HCT116 (cell line): ENCODE measurements around the gene ELP1. TPM values are rescaled to one million over a fixed set of nuclear protein-coding genes. Genes with fewer than 3 reads are reported as not detected.

Source experiments
- ATAC-seq: fragments of 200-7000 bp; cut with Tn5 transposase; 2 replicates; pipeline ENCODE4 v1.9.1; 2020; ENCODE audit warnings: mild to moderate bottlenecking, moderate library complexity
- BruUV-seq: library from RNA; stranded (reverse); fragments of 400-500 nt; replicated peaks from 2 replicates; lab custom pipeline; 2021; lab: Mats Ljungman, UMichigan
- CTCF ChIA-PET: fragments of 300-600 bp; sonication (Branson Sonifier 250); formaldehyde crosslinking; loops from one replicate; lab custom pipeline; 2021; ENCODE audit warnings: antibody characterized with exemption; lab: Charles Lee
- POLR2A ChIA-PET: fragments of 300-600, 350-600 bp; sonication (Branson Sonifier 250); formaldehyde crosslinking; loops from one replicate; lab custom pipeline; 2021; ENCODE audit warnings: antibody characterized with exemption; lab: Charles Lee
- RAD21 ChIA-PET, 2 experiments: fragments of 300-600 bp; sonication (Branson Sonifier 250); formaldehyde crosslinking; loops; one replicate each; lab custom pipeline; 2023; ENCODE audit warnings: low total read pairs in 2 of 2; ENCODE audit not compliant: uncharacterized antibody in 2 of 2, unreplicated experiment in 2 of 2, low non-redundant PET in 1 of 2; lab: Charles Lee
- DNase-seq: peaks from one replicate; pipeline ENCODE4 v3.0.0-alpha.2; 2010; ENCODE audit warnings: low read depth, low spot score
- H2AFZ ChIP-seq: fragments of 200-600 bp; shearing (Covaris generic), sonication (generic); 2 replicates; pipeline ENCODE4 v1.6.1; 2017; ENCODE audit warnings: low read depth, mixed run types, mixed read lengths, antibody characterized with exemption, low read length; ENCODE audit not compliant: poor library complexity, severe bottlenecking
- H3K27ac ChIP-seq: 2 replicates; pipeline ENCODE4 v1.5.1; 2012; ENCODE audit warnings: low read depth, low read length
- H3K27me3 ChIP-seq: fragments of 200-600 bp; sonication (generic); 2 replicates; pipeline ENCODE4 v1.6.1; 2016; ENCODE audit warnings: mixed run types, low read length, mixed read lengths; ENCODE audit not compliant: insufficient read depth
- H3K36me3 ChIP-seq, 2 experiments: fragments of 200-500 bp in 1 of 2; fragments of 200-600 bp in 1 of 2; sonication (Bioruptor generic) in 1 of 2; sonication (generic) in 1 of 2; 2 replicates each; pipeline versions ENCODE4 v1.5.1 to v1.6.1; 2014 to 2016; ENCODE audit warnings: low read length in 2 of 2, inconsistent platforms in 1 of 2, mixed read lengths in 1 of 2, mixed run types in 1 of 2; ENCODE audit not compliant: insufficient read depth in 2 of 2, control insufficient read depth in 1 of 2
- H3K4me1 ChIP-seq, 2 experiments: fragments of 200-600 bp in 1 of 2; sonication (generic) in 1 of 2; 2 replicates each; pipeline versions ENCODE4 v1.5.1 to v1.6.1; 2012 to 2017; ENCODE audit warnings: low read length in 2 of 2, inconsistent platforms in 1 of 2, mild to moderate bottlenecking in 1 of 2, mixed read lengths in 1 of 2, mixed run types in 1 of 2, moderate library complexity in 1 of 2; ENCODE audit not compliant: insufficient read depth in 2 of 2, control insufficient read depth in 1 of 2
- H3K4me2 ChIP-seq: fragments of 200-600 bp; sonication (generic); 2 replicates; pipeline ENCODE4 v1.6.1; 2017; ENCODE audit warnings: mixed run types, low read length, mixed read lengths
- H3K4me3 ChIP-seq, 2 experiments: fragments of 200-600 bp in 1 of 2; sonication (generic) in 1 of 2; replicated peaks in 1 of 2; 2 replicates each; pipeline ENCODE4 v1.5.1; 2011 to 2016; ENCODE audit warnings: low read length in 2 of 2, control low read depth in 1 of 2, low read depth in 1 of 2, mild to moderate bottlenecking in 1 of 2, mixed read lengths in 1 of 2, mixed run types in 1 of 2
- H3K79me2 ChIP-seq: fragments of 200-600 bp; sonication (generic); 2 replicates; pipeline ENCODE4 v1.6.1; 2017; ENCODE audit warnings: mild to moderate bottlenecking, mixed run types, low read length, moderate library complexity, mixed read lengths; ENCODE audit not compliant: insufficient read depth
- H3K9ac ChIP-seq: fragments of 200-600 bp; sonication (generic); 2 replicates; pipeline ENCODE4 v1.6.1; 2016; ENCODE audit warnings: low read length, mixed read lengths
- H3K9me2 ChIP-seq: fragments of 200-600 bp; sonication (generic), shearing (Covaris generic); 2 replicates; pipeline ENCODE4 v1.6.1; 2017; ENCODE audit warnings: mixed run types, mild to moderate bottlenecking, moderate library complexity; ENCODE audit not compliant: insufficient read depth
- H3K9me3 ChIP-seq, 2 experiments: fragments of 200-500 bp in 1 of 2; fragments of 200-600 bp in 1 of 2; sonication (Bioruptor generic) in 1 of 2; sonication (generic) in 1 of 2; 2 replicates each; pipeline ENCODE4 v1.6.1; 2014 to 2017; ENCODE audit warnings: low read length in 2 of 2, mixed read lengths in 2 of 2, inconsistent platforms in 1 of 2, low read depth in 1 of 2, mild to moderate bottlenecking in 1 of 2, mixed run types in 1 of 2, moderate library complexity in 1 of 2; ENCODE audit not compliant: control insufficient read depth in 1 of 2, insufficient read depth in 1 of 2
- H4K20me1 ChIP-seq: fragments of 200-600 bp; sonication (generic), shearing (Covaris generic); 2 replicates; pipeline ENCODE4 v1.6.1; 2017; ENCODE audit warnings: mixed run types, mild to moderate bottlenecking, moderate library complexity; ENCODE audit not compliant: insufficient read depth
- EGR1 ChIP-seq: IDR thresholded peaks from 2 replicates; pipeline ENCODE4 v1.6.1; 2012; ENCODE audit warnings: low read depth
- ELF1 ChIP-seq: IDR thresholded peaks from 2 replicates; pipeline ENCODE4 v1.6.1; 2012; ENCODE audit warnings: low read depth, borderline replicate concordance
- FOSL1 ChIP-seq: IDR thresholded peaks from 2 replicates; pipeline ENCODE4 v1.6.1; 2012; ENCODE audit warnings: low read depth
- POLR2AphosphoS5 ChIP-seq: IDR thresholded peaks from 2 replicates; pipeline ENCODE4 v1.6.1; 2011; ENCODE audit warnings: mild to moderate bottlenecking, low read depth, low read length, moderate library complexity
- RAD21 ChIP-seq: IDR thresholded peaks from 2 replicates; pipeline ENCODE4 v1.6.1; 2012; ENCODE audit warnings: low read depth, mild to moderate bottlenecking
- SIN3A ChIP-seq: IDR thresholded peaks from 2 replicates; pipeline ENCODE4 v1.6.1; 2012; ENCODE audit warnings: low read depth
- TCF7L2 ChIP-seq: IDR thresholded peaks from 2 replicates; pipeline ENCODE4 v1.7.0; 2011; ENCODE audit warnings: borderline replicate concordance, inconsistent platforms; ENCODE audit not compliant: insufficient read depth, insufficient read length; ENCODE audit errors: extremely low read depth
- YY1 ChIP-seq: IDR thresholded peaks from 2 replicates; pipeline ENCODE4 v1.6.1; 2011; ENCODE audit warnings: low read length, low read depth, moderate library complexity, mild to moderate bottlenecking; ENCODE audit not compliant: insufficient replicate concordance; ENCODE audit errors: extremely low read depth
- ZFX ChIP-seq: fragments of 450-650 bp; IDR thresholded peaks from 2 replicates; pipeline ENCODE4 v1.6.1; 2017
- intact Hi-C: fragments of 100-400 bp; cut with micrococcal nuclease; formaldehyde crosslinking; loops from 2 replicates; pipeline ENCODE4 v1.10.0; 2022
- total RNA-seq: library from RNA; stranded (reverse); gene quantifications from one replicate; pipeline ENCODE4 v1.2.1, GENCODE V29; 2021; ENCODE audit not compliant: unreplicated experiment
- TF ChIP-seq, protein P1 (sequence below): IDR thresholded peaks from 2 replicates; pipeline ENCODE4 v1.6.1; 2012; ENCODE audit warnings: low read depth
- TF ChIP-seq, protein P2 (sequence below), 3 experiments: fragments of 200-600 bp in 1 of 3; sonication (generic) in 1 of 3; IDR thresholded peaks in 2 of 3; conservative IDR thresholded peaks in 1 of 3; 2 replicates each; pipeline ENCODE4 v1.5.1; 2012 to 2017; ENCODE audit warnings: low read depth in 2 of 3, low read length in 2 of 3, antibody characterized with exemption in 1 of 3, borderline replicate concordance in 1 of 3, control low read depth in 1 of 3, mild to moderate bottlenecking in 1 of 3, mixed read lengths in 1 of 3, mixed run types in 1 of 3, moderate library complexity in 1 of 3; ENCODE audit not compliant: insufficient read depth in 1 of 3
- TF ChIP-seq, protein P3 (sequence below): IDR thresholded peaks from 2 replicates; pipeline ENCODE4 v1.6.1; 2012

ELP1 gene
- total RNA-seq, 1 experiment from 2014 or later, result 28.8 TPM

DNA sequence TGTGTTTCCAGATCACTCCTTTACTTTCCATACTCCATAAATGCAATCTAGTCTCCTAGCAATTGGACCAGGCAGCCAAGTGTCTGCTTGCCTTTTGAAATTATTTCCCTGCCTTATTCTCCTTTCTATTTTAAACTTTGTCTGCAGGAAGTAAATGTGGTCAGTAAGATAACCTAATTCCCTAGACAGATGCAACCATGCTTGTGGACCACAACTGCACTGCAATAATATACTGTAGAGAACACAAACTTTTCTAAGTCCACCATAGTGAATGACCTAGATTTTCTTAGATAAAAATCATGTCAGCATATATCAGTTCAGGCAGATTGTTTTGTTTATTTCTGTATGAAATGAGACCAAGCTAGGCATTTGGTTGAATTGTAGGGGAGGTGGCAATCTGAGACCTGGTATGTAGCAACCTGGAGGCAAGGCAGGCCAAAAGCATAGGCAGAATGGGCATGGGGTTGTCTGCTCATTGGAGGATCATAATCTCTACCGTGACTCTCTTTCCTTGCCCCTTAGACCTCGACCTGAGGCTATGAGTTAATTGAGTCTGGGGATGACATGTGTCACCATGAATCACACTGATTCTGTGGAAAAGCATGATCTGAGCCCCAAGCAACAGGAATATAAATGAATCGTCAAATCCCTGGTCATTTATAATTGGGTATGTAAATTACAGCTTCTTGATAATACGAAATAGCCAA lies 98.8 kb downstream of the ELP1 start:
- BruUV-seq, result no TSS peak
- Histone ChIP-seq H2AFZ (no peak overlapping the region), H3K9me2 (no peaks in the 10 kb centered on the region), H3K27ac (no peak overlapping the region), H3K4me3 (no peak overlapping the region), H3K4me2 (no peak overlapping the region), H3K4me1 (peaks cover 0 to 15% of the 10 kb centered on the region in 2 experiments; a peak in 1 of 4 replicates), H4K20me1 (no peaks in the 10 kb centered on the region), H3K9ac (no peak overlapping the region), H3K79me2 (no peaks in the 10 kb centered on the region), H3K27me3 (no peaks in the 10 kb centered on the region), H3K9me3 (no peaks in the 10 kb centered on the region), H3K36me3 (no peaks in the 10 kb centered on the region)
- no peak for DNase-seq
- CTCF ChIA-PET, result interaction anchor here (1.0 to 1.3 kb wide), 2 partner anchors 9 to 481 kb away, joined by 3 read pairs; no protein-coding TSS in a partner anchor
- TF ChIP-seq TCF7L2 (no peak), POLR2AphosphoS5 (no peak), SIN3A (no peak), ELF1 (no peak), ZFX (no peak), YY1 (no peak), RAD21 (no peak), EGR1 (no peak), FOSL1 (no peak)
- TF ChIP-seq, protein P1, sequence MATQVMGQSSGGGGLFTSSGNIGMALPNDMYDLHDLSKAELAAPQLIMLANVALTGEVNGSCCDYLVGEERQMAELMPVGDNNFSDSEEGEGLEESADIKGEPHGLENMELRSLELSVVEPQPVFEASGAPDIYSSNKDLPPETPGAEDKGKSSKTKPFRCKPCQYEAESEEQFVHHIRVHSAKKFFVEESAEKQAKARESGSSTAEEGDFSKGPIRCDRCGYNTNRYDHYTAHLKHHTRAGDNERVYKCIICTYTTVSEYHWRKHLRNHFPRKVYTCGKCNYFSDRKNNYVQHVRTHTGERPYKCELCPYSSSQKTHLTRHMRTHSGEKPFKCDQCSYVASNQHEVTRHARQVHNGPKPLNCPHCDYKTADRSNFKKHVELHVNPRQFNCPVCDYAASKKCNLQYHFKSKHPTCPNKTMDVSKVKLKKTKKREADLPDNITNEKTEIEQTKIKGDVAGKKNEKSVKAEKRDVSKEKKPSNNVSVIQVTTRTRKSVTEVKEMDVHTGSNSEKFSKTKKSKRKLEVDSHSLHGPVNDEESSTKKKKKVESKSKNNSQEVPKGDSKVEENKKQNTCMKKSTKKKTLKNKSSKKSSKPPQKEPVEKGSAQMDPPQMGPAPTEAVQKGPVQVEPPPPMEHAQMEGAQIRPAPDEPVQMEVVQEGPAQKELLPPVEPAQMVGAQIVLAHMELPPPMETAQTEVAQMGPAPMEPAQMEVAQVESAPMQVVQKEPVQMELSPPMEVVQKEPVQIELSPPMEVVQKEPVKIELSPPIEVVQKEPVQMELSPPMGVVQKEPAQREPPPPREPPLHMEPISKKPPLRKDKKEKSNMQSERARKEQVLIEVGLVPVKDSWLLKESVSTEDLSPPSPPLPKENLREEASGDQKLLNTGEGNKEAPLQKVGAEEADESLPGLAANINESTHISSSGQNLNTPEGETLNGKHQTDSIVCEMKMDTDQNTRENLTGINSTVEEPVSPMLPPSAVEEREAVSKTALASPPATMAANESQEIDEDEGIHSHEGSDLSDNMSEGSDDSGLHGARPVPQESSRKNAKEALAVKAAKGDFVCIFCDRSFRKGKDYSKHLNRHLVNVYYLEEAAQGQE, result no peak
- TF ChIP-seq, protein P2, sequence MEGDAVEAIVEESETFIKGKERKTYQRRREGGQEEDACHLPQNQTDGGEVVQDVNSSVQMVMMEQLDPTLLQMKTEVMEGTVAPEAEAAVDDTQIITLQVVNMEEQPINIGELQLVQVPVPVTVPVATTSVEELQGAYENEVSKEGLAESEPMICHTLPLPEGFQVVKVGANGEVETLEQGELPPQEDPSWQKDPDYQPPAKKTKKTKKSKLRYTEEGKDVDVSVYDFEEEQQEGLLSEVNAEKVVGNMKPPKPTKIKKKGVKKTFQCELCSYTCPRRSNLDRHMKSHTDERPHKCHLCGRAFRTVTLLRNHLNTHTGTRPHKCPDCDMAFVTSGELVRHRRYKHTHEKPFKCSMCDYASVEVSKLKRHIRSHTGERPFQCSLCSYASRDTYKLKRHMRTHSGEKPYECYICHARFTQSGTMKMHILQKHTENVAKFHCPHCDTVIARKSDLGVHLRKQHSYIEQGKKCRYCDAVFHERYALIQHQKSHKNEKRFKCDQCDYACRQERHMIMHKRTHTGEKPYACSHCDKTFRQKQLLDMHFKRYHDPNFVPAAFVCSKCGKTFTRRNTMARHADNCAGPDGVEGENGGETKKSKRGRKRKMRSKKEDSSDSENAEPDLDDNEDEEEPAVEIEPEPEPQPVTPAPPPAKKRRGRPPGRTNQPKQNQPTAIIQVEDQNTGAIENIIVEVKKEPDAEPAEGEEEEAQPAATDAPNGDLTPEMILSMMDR (IDR thresholded peaks at IDR 0.05 in 2 of 3, conservative IDR thresholded peaks at IDR 0.05 in 1 of 3; ENCODE audit: borderline replicate concordance in 1 of 3, insufficient read depth in 1 of 3, low read depth in 2 of 3, low read length in 2 of 3), result no peak
- TF ChIP-seq, protein P3, sequence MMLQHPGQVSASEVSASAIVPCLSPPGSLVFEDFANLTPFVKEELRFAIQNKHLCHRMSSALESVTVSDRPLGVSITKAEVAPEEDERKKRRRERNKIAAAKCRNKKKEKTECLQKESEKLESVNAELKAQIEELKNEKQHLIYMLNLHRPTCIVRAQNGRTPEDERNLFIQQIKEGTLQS, result no peak
- RAD21 ChIA-PET, result no interaction called here
- POLR2A ChIA-PET, result no interaction called here
- no peak for ATAC-seq
- intact Hi-C loops, result no loop called here
